Kidney (tissue), 14 donors: ENCODE data around the gene WWC2. TPM values are rescaled to one million over a fixed set of nuclear protein-coding genes. Genes with fewer than 3 reads are reported as not detected.

Experiments used
- DNase-seq, 5 donors: peaks; one replicate each; pipeline ENCODE4 v3.0.0-alpha.2; 2013 to 2020
- FAIRE-seq: peaks from 2 replicates; lab custom pipeline; 2012; peaks lifted over from hg19 to GRCh38; lab: Jason Lieb, UNC
- H3K27ac ChIP-seq, 2 donors: one replicate each; pipeline ENCODE4 v1.7.0; 2013; ENCODE audit warnings: low read depth in 2 of 2, low read length in 2 of 2, inconsistent platforms in 1 of 2
- H3K27me3 ChIP-seq: one replicate; pipeline ENCODE4 v1.7.1; 2013; ENCODE audit warnings: low read length, inconsistent platforms; ENCODE audit not compliant: control insufficient read depth, insufficient read depth
- H3K36me3 ChIP-seq, 3 donors: one replicate each; pipeline versions ENCODE4 v1.7.0 to v1.7.1; 2013; ENCODE audit warnings: low read length in 3 of 3, control low read depth in 1 of 3, inconsistent platforms in 1 of 3; ENCODE audit not compliant: insufficient read depth in 3 of 3, control insufficient read depth in 2 of 3
- H3K4me1 ChIP-seq, 3 donors: one replicate each; pipeline versions ENCODE4 v1.7.0 to v1.7.1; 2013; ENCODE audit warnings: low read length in 3 of 3, inconsistent platforms in 1 of 3, low read depth in 1 of 3; ENCODE audit not compliant: control insufficient read depth in 2 of 3, insufficient read depth in 2 of 3
- H3K4me3 ChIP-seq, 3 donors: one replicate each; pipeline versions ENCODE4 v1.7.0 to v1.8.1; 2013; ENCODE audit warnings: low read length in 3 of 3, control low read depth in 1 of 3, inconsistent platforms in 1 of 3
- H3K9ac ChIP-seq, 3 donors: one replicate each; pipeline versions ENCODE4 v1.7.0 to v1.7.1; 2013; ENCODE audit warnings: low read length in 3 of 3, control low read depth in 1 of 3, inconsistent platforms in 1 of 3
- H3K9me3 ChIP-seq, 3 donors: one replicate each; pipeline versions ENCODE4 v1.7.0 to v1.7.1; 2013; ENCODE audit warnings: low read length in 3 of 3, control low read depth in 1 of 3, inconsistent platforms in 1 of 3; ENCODE audit not compliant: control insufficient read depth in 2 of 3, insufficient read depth in 1 of 3
- intact Hi-C: fragments of 100-400 bp; cut with DNase I; formaldehyde crosslinking; loops from one replicate; pipeline ENCODE4 v1.11.1; 2022
- polyA plus RNA-seq: library from polyadenylated mRNA; stranded (reverse); fragments of 350-450 nt; fragmentation: Illumina TruSeq; extraction: RNeasy Lipid Tissue Mini Kit (QIAGEN cat#74804); gene quantifications from one replicate; pipeline ENCODE4 v1.2.3, GENCODE V29; 2014; ENCODE audit warnings: low read depth, low replicate concordance; ENCODE audit not compliant: insufficient read depth
- total RNA-seq: library from RNA; stranded (reverse); fragmentation: NEBNext Ultra II Directional; extraction: Animal tissue kit (Norgen Biotek cat#: 25700); gene quantifications from one replicate; pipeline ENCODE4 v1.2.1, GENCODE V29; 2021
- TF ChIP-seq, protein P1 (sequence below): IDR thresholded peaks from 3 replicates; pipeline ENCODE4 v1.5.1; 2012; ENCODE audit warnings: mild to moderate bottlenecking, moderate library complexity, borderline replicate concordance; ENCODE audit not compliant: insufficient read depth; ENCODE audit errors: extremely low read depth
- donor health status: control.
- donor health status: control.
- donor health status: control.
- donor health status: control.
- donor health status: control.
- donor health status: DM: yes; HTN: yes; CAD: no.
- donor health status: Normal renal cell carcinoma (clear cell type).

Gene WWC2
- total and polyA plus RNA-seq, 2 donors from 2014 or later: 10.1 to 59.6 TPM

GRCh38 chr4:183106839-183107238 lies 7.8 kb downstream of the WWC2 start:
- TF ChIP-seq, protein P1, sequence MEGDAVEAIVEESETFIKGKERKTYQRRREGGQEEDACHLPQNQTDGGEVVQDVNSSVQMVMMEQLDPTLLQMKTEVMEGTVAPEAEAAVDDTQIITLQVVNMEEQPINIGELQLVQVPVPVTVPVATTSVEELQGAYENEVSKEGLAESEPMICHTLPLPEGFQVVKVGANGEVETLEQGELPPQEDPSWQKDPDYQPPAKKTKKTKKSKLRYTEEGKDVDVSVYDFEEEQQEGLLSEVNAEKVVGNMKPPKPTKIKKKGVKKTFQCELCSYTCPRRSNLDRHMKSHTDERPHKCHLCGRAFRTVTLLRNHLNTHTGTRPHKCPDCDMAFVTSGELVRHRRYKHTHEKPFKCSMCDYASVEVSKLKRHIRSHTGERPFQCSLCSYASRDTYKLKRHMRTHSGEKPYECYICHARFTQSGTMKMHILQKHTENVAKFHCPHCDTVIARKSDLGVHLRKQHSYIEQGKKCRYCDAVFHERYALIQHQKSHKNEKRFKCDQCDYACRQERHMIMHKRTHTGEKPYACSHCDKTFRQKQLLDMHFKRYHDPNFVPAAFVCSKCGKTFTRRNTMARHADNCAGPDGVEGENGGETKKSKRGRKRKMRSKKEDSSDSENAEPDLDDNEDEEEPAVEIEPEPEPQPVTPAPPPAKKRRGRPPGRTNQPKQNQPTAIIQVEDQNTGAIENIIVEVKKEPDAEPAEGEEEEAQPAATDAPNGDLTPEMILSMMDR: no peak
- DNase-seq (no peak), FAIRE-seq (no peak)
- no peaks in the 10 kb centered on the region for H3K36me3 ChIP-seq
- no peak overlapping the region for H3K4me3 ChIP-seq
- no peak overlapping the region for H3K27ac ChIP-seq
- no peaks in the 10 kb centered on the region for H3K9me3 ChIP-seq
- H3K27me3 ChIP-seq: no peaks in the 10 kb centered on the region
- H3K9ac ChIP-seq: no peak overlapping the region
- intact Hi-C loops: no loop called here
- H3K4me1 ChIP-seq: peaks cover 0 to 15% (median 0%) of the 10 kb centered on the region in 3 donors

- H3K4me1 ChIP-seq: peaks cover 0 to 14% (median 0%) of the 10 kb centered on the region in 3 donors
- no peak overlapping the region for H3K9ac ChIP-seq
- TF ChIP-seq, protein P1: no peak
- H3K36me3 ChIP-seq: no peaks in the 10 kb centered on the region
- no peak for DNase-seq
- no peak overlapping the region for H3K4me3 ChIP-seq
- intact Hi-C loops: no loop called here
- H3K27ac ChIP-seq: no peak overlapping the region
- FAIRE-seq: no peak
- H3K27me3 ChIP-seq: no peaks in the 10 kb centered on the region
- no peaks in the 10 kb centered on the region for H3K9me3 ChIP-seq
These were observed 8.9 kb downstream of the WWC2 start for GRCh38 chr4:183107891-183108459.

- H3K4me1 ChIP-seq: peaks cover 0 to 14% (median 0%) of the 10 kb centered on the region in 3 donors
- TF ChIP-seq, protein P1: no peak
- H3K27ac ChIP-seq: no peak overlapping the region
- H3K9me3 ChIP-seq: no peaks in the 10 kb centered on the region
- H3K36me3 ChIP-seq: no peaks in the 10 kb centered on the region
- no peak for DNase-seq
- no peak overlapping the region for H3K4me3 ChIP-seq
- intact Hi-C loops: no loop called here
- no peaks in the 10 kb centered on the region for H3K27me3 ChIP-seq
- FAIRE-seq: no peak
- no peak overlapping the region for H3K9ac ChIP-seq
These were observed 11.2 kb downstream of the WWC2 start for GRCh38 chr4:183110244-183110643.
